HepG2 (cell line): ENCODE data around the gene TUT1. TPM values are rescaled to one million over a fixed set of nuclear protein-coding genes. Genes with fewer than 3 reads are reported as not detected.

Source experiments
- EEA1 ChIP-seq: sonication (generic); formaldehyde crosslinking; IDR thresholded peaks from 2 replicates; pipeline ENCODE4 v1.5.1; 2020; ENCODE audit warnings: mild to moderate bottlenecking, missing genetic modification reagents, borderline replicate concordance
- ERF ChIP-seq: IDR thresholded peaks from 2 replicates; pipeline ENCODE4 v1.6.1; 2018; ENCODE audit warnings: missing biosample characterization, missing genetic modification reagents
- GLI4 ChIP-seq: sonication (generic); formaldehyde crosslinking; IDR thresholded peaks from 2 replicates; pipeline ENCODE4 v1.5.1; 2020; ENCODE audit warnings: missing genetic modification reagents, mild to moderate bottlenecking, moderate library complexity, borderline replicate concordance
- HNRNPK ChIP-seq: fragments of 200-400 bp; formaldehyde crosslinking; IDR thresholded peaks from 2 replicates; pipeline ENCODE4 v1.6.1; 2018; ENCODE audit warnings: low read length, low read depth, moderate library complexity, mild to moderate bottlenecking; ENCODE audit not compliant: poor library complexity, severe bottlenecking
- MAX ChIP-seq: IDR thresholded peaks from 2 replicates; pipeline ENCODE4 v1.6.1; 2012; ENCODE audit warnings: inconsistent platforms
- NONO ChIP-seq, 2 experiments: fragments of 450-650 bp in 1 of 2; sonication (generic) in 1 of 2; formaldehyde crosslinking in 1 of 2; IDR thresholded peaks in 1 of 2; conservative IDR thresholded peaks in 1 of 2; 2 replicates each; pipeline versions ENCODE4 v1.6.1 to v1.8.0; 2017 to 2022; ENCODE audit warnings: mild to moderate bottlenecking in 1 of 2, missing genetic modification reagents in 1 of 2, moderate library complexity in 1 of 2
- NR1H2 ChIP-seq: sonication (generic); formaldehyde crosslinking; IDR thresholded peaks from 2 replicates; pipeline ENCODE4 v1.8.1; 2022; ENCODE audit warnings: low read depth, missing genetic modification reagents, borderline replicate concordance
- POLR2AphosphoS5 ChIP-seq: IDR thresholded peaks from 2 replicates; pipeline ENCODE4 v1.6.1; 2012; ENCODE audit warnings: low read depth, low read length
- SAP130 ChIP-seq: IDR thresholded peaks from 2 replicates; pipeline ENCODE4 v1.6.1; 2016; ENCODE audit warnings: low read depth
- SOX5 ChIP-seq: IDR thresholded peaks from 2 replicates; pipeline ENCODE4 v1.6.1; 2016; ENCODE audit warnings: borderline replicate concordance
- THAP11 ChIP-seq: IDR thresholded peaks from 2 replicates; pipeline ENCODE4 v1.6.1; 2016; ENCODE audit warnings: missing biosample characterization, missing genetic modification reagents
- ZFX ChIP-seq: sonication (generic); formaldehyde crosslinking; IDR thresholded peaks from 2 replicates; pipeline ENCODE4 v1.4.0; 2020; ENCODE audit warnings: mild to moderate bottlenecking, low read depth, missing genetic modification reagents, moderate library complexity
- ZFY ChIP-seq: sonication (generic); formaldehyde crosslinking; IDR thresholded peaks from 2 replicates; pipeline ENCODE4 v1.4.0; 2020; ENCODE audit warnings: missing genetic modification reagents
- ZNF280B ChIP-seq: sonication (generic); formaldehyde crosslinking; IDR thresholded peaks from 2 replicates; pipeline ENCODE4 v1.5.0; 2020; ENCODE audit warnings: missing genetic modification reagents, mild to moderate bottlenecking, borderline replicate concordance
- ZNF414 ChIP-seq: sonication (generic); formaldehyde crosslinking; IDR thresholded peaks from 2 replicates; pipeline ENCODE4 v1.5.0; 2020; ENCODE audit warnings: missing genetic modification reagents
- ZNF431 ChIP-seq: sonication (generic); formaldehyde crosslinking; IDR thresholded peaks from 2 replicates; pipeline ENCODE4 v1.9.0; 2022; ENCODE audit warnings: missing genetic modification reagents, low read depth, mild to moderate bottlenecking, borderline replicate concordance
- ZNF441 ChIP-seq: sonication (generic); formaldehyde crosslinking; IDR thresholded peaks from 2 replicates; pipeline ENCODE4 v1.7.0; 2021; ENCODE audit warnings: missing genetic modification reagents, borderline replicate concordance
- ZNF451 ChIP-seq: sonication (generic); formaldehyde crosslinking; IDR thresholded peaks from 2 replicates; pipeline ENCODE4 v1.5.0; 2020; ENCODE audit warnings: mild to moderate bottlenecking, missing genetic modification reagents
- ZSCAN29 ChIP-seq: sonication (generic); formaldehyde crosslinking; conservative IDR thresholded peaks from 2 replicates; pipeline ENCODE4 v1.4.0; 2020; ENCODE audit warnings: mild to moderate bottlenecking, missing genetic modification reagents
- polyA plus RNA-seq, 8 experiments: library from polyadenylated mRNA; depleted of rRNA in 3 of 8; stranded (reverse) in 7 of 8; unstranded in 1 of 8; fragments of >200 nt; fragmentation: Illumina TruSeq in 4 of 8; extraction: Trizol in 4 of 8; gene quantifications; 2 replicates each; pipeline versions ENCODE4 v1.2.1 to v1.2.3, GENCODE V29; 2011 to 2016; ENCODE audit warnings: low read depth in 4 of 8, missing spikeins in 1 of 8, mixed read lengths in 1 of 8; ENCODE audit not compliant: insufficient read depth in 1 of 8
- total RNA-seq, 5 experiments: library from RNA; depleted of rRNA; stranded (reverse); fragments of >200 nt; fragmentation: Illumina TruSeq; extraction: Trizol; gene quantifications; 2 replicates each; pipeline ENCODE4 v1.2.3, GENCODE V29; 2016; ENCODE audit warnings: low read depth in 1 of 5
- TF ChIP-seq, protein P1 (sequence below), 2 experiments: sonication (generic) in 1 of 2; formaldehyde crosslinking in 1 of 2; IDR thresholded peaks; 2 replicates each; pipeline versions ENCODE4 v1.4.0 to v1.6.1; 2018 to 2020; ENCODE audit warnings: missing genetic modification reagents in 2 of 2, borderline replicate concordance in 1 of 2, low read depth in 1 of 2, mild to moderate bottlenecking in 1 of 2, missing biosample characterization in 1 of 2
- TF ChIP-seq, protein P2 (sequence below): sonication (generic); formaldehyde crosslinking; IDR thresholded peaks from 2 replicates; pipeline ENCODE4 v1.4.0; 2020; ENCODE audit warnings: missing genetic modification reagents

Gene TUT1
- total and polyA plus RNA-seq, 2 of the 13 experiments (the other 11 are each of a cell fraction or from before 2014, with no cell fraction given) = 9.7 to 14.3 TPM

DNA sequence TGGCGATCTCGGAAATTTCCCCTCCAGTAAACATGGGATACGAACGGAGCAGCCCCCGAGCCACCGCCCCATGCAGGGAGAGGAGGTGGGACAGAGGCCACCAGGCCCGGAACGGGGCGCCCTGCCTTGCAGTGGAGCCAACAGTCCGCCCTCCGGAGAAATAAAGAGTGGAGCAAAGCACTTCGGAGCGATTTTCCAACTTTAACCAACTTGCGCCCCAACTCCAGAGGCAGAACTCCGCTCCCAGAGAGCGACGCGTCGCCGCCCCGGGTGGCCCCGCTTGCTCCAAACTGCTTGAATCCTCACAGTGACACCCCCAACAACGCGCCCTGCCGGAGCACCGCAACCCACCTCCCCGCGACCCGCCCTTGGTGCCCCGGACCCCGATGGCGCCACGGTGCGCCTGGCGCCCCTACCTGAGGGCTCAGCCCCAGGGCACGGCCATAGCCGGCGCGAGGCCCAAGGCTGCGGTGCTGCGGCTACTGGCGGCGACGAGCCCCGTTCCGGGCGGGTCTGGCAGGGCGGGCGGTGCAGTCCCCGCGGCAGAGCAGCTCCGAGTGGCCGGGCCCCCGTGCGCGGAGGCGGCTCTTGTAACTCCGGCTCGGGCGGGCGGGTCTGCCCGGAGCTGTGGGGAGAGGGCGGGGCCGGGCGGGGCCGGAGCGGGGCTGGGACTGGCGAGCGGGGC is 44.9 kb downstream of the TUT1 start, which contains the start of gene AHNAK (continued):
- TF ChIP-seq, protein P1, sequence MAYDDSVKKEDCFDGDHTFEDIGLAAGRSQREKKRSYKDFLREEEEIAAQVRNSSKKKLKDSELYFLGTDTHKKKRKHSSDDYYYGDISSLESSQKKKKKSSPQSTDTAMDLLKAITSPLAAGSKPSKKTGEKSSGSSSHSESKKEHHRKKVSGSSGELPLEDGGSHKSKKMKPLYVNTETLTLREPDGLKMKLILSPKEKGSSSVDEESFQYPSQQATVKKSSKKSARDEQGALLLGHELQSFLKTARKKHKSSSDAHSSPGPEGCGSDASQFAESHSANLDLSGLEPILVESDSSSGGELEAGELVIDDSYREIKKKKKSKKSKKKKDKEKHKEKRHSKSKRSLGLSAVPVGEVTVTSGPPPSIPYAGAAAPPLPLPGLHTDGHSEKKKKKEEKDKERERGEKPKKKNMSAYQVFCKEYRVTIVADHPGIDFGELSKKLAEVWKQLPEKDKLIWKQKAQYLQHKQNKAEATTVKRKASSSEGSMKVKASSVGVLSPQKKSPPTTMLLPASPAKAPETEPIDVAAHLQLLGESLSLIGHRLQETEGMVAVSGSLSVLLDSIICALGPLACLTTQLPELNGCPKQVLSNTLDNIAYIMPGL (CRISPR knock-in tag; IDR thresholded peaks at IDR 0.05; ENCODE audit: borderline replicate concordance in 1 of 2, low read depth in 1 of 2) = peak; percentile 34 to 71; a peak in 2 of 4 replicates
- TF ChIP-seq ZNF431 = 0 out of 2 replicates have a peak, but pooled peaks have one; percentile 33
- TF ChIP-seq, protein P2, sequence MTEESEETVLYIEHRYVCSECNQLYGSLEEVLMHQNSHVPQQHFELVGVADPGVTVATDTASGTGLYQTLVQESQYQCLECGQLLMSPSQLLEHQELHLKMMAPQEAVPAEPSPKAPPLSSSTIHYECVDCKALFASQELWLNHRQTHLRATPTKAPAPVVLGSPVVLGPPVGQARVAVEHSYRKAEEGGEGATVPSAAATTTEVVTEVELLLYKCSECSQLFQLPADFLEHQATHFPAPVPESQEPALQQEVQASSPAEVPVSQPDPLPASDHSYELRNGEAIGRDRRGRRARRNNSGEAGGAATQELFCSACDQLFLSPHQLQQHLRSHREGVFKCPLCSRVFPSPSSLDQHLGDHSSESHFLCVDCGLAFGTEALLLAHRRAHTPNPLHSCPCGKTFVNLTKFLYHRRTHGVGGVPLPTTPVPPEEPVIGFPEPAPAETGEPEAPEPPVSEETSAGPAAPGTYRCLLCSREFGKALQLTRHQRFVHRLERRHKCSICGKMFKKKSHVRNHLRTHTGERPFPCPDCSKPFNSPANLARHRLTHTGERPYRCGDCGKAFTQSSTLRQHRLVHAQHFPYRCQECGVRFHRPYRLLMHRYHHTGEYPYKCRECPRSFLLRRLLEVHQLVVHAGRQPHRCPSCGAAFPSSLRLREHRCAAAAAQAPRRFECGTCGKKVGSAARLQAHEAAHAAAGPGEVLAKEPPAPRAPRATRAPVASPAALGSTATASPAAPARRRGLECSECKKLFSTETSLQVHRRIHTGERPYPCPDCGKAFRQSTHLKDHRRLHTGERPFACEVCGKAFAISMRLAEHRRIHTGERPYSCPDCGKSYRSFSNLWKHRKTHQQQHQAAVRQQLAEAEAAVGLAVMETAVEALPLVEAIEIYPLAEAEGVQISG (CRISPR knock-in tag) = peak; percentile 53; the same call in 1 of the 2 replicates
- peak; percentile 48; the same call in 1 of the 2 replicates for TF ChIP-seq NR1H2
- TF ChIP-seq POLR2AphosphoS5 = peak; percentile 67
- TF ChIP-seq NONO (IDR thresholded peaks at IDR 0.05) = no peak
- TF ChIP-seq NONO (CRISPR knock-in tag; conservative IDR thresholded peaks at IDR 0.05) = peak; percentile 63
- peak; percentile 22; the same call in 1 of the 2 replicates for TF ChIP-seq THAP11
- peak; percentile 75 for TF ChIP-seq SAP130
- TF ChIP-seq ZNF280B (CRISPR knock-in tag) = 0 out of 2 replicates have a peak, but pooled peaks have one; percentile 18
- TF ChIP-seq ZSCAN29 (CRISPR knock-in tag) = no peak
- TF ChIP-seq ZNF441 (CRISPR knock-in tag) = peak; percentile 59; the same call in 1 of the 2 replicates
- TF ChIP-seq GLI4 = 0 out of 2 replicates have a peak, but pooled peaks have one; percentile 42
- peak; percentile 4 for TF ChIP-seq ZFX (CRISPR knock-in tag)
- TF ChIP-seq ERF (CRISPR knock-in tag) = peak; percentile 50; the same call in 1 of the 2 replicates
- peak; percentile 20; the same call in 1 of the 2 replicates for TF ChIP-seq SOX5
- TF ChIP-seq HNRNPK = peak; percentile 30
- peak; percentile 30; the same call in 1 of the 2 replicates for TF ChIP-seq MAX
- TF ChIP-seq ZNF414 (CRISPR knock-in tag) = peak; percentile 21; the same call in 1 of the 2 replicates
- peak; percentile 68; the same call in 1 of the 2 replicates for TF ChIP-seq EEA1 (CRISPR knock-in tag)
- TF ChIP-seq ZFY (CRISPR knock-in tag) = peak; percentile 68
- TF ChIP-seq ZNF451 (CRISPR knock-in tag) = peak; percentile 81
